ENCODE results near the gene CRAMP1. TPM values are rescaled to one million over a fixed set of nuclear protein-coding genes. Genes with fewer than 3 reads are reported as not detected.

The CRAMP1 gene
- total RNA-seq, 2 donors from 2014 or later = 29.2 to 40.0 TPM

DNA sequence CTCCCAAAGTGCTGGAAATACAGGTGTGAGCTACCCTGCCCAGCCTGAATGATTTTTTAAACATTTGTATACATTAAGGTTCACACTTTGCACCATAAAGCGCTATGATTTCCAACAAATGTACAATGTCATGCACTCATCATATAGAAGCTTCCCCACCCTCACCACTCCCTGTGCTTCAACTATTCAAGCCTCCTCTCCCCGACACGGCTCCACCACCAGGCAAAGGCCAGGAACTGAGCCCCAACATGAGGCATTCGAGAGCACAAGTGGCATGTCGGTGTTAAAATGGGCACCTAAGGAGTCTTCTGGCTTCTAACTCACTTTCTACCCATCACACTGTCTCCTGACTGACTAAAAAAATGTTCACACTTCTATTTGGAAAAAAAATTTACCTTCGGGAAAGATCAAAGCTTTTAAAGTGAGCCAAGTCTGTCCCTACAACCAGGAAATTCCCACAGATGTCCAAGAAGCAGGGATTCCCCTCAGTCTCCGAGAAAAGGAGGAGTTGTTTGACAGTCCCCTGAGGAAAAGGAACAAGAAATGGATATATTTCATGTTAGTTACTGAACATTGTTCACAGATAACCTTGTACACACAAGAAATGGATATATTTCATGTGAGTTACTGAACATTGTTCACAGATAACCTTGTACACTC is 41.0 kb upstream of the CRAMP1 start:
- no peaks in the 10 kb centered on the region for H3K27me3 ChIP-seq (ENCODE audit: control insufficient read depth, insufficient read depth, low read length, poor library complexity, severe bottlenecking)
- Mint-ChIP-seq H3K36me3 (ENCODE audit: low read depth) (peaks cover 24% of the 10 kb centered on the region), H3K27ac (no peak overlapping the region), H3K4me1 (no peaks in the 10 kb centered on the region), H3K9me3 (peaks cover 3% of the 10 kb centered on the region), H3K27me3 (ENCODE audit: insufficient read depth) (no peaks in the 10 kb centered on the region), H3K4me3 (no peak overlapping the region)
- H3K9ac ChIP-seq (ENCODE audit: extremely low read depth, low read length, poor library complexity, severe bottlenecking) = no peak overlapping the region
- no peak for DNase-seq
- TF ChIP-seq, protein P1, sequence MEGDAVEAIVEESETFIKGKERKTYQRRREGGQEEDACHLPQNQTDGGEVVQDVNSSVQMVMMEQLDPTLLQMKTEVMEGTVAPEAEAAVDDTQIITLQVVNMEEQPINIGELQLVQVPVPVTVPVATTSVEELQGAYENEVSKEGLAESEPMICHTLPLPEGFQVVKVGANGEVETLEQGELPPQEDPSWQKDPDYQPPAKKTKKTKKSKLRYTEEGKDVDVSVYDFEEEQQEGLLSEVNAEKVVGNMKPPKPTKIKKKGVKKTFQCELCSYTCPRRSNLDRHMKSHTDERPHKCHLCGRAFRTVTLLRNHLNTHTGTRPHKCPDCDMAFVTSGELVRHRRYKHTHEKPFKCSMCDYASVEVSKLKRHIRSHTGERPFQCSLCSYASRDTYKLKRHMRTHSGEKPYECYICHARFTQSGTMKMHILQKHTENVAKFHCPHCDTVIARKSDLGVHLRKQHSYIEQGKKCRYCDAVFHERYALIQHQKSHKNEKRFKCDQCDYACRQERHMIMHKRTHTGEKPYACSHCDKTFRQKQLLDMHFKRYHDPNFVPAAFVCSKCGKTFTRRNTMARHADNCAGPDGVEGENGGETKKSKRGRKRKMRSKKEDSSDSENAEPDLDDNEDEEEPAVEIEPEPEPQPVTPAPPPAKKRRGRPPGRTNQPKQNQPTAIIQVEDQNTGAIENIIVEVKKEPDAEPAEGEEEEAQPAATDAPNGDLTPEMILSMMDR (conservative IDR thresholded peaks at IDR 0.05) = no peak
- no peaks in the 10 kb centered on the region for H3K9me3 ChIP-seq (ENCODE audit: control insufficient read depth, low read length)
- no peak overlapping the region for H3K27ac ChIP-seq (ENCODE audit: low read depth, low read length)
- H3K4me1 ChIP-seq (ENCODE audit: control insufficient read depth, insufficient read depth, low read length) = no peaks in the 10 kb centered on the region
- no peaks in the 10 kb centered on the region for H3K36me3 ChIP-seq (ENCODE audit: control insufficient read depth, insufficient read depth, low read length)
- 85 to 90% methylated on average over 6 to 7 of the region's 7 CpGs for WGBS, 2 experiments (ENCODE audit: insufficient coverage in 1 of 2, insufficient read length in 1 of 2)
- no peak overlapping the region for H3K4me3 ChIP-seq (ENCODE audit: low read length)

DNA sequence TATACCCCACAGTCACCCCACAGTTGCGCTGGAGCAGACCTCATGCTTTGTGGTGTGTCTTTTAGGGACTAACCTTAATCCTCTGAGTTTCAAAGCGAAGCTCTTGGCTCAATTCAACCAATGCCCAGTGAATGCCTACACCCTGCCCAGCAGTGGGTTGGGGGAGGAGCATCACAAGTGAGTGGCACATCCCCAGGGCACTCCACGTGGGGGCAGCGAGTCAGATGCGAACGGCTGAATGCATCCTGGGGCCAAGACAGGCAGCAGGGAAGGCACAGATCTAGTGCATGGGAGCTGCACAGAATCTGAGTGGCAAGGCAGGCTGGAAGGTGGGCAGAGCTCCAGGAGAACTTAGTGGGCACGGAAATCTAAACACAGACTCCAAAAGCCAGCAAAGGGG is 39.5 kb upstream of the CRAMP1 start:
- TF ChIP-seq, protein P1 (conservative IDR thresholded peaks at IDR 0.05) = no peak
- no peaks in the 10 kb centered on the region for H3K36me3 ChIP-seq (ENCODE audit: control insufficient read depth, insufficient read depth, low read length)
- H3K4me1 ChIP-seq (ENCODE audit: control insufficient read depth, insufficient read depth, low read length) = no peaks in the 10 kb centered on the region
- Mint-ChIP-seq H3K27me3 (ENCODE audit: insufficient read depth) (no peaks in the 10 kb centered on the region), H3K4me3 (no peak overlapping the region), H3K4me1 (no peaks in the 10 kb centered on the region), H3K9me3 (peaks cover 3% of the 10 kb centered on the region), H3K36me3 (ENCODE audit: low read depth) (peaks cover 33% of the 10 kb centered on the region), H3K27ac (no peak overlapping the region)
- no peak overlapping the region for H3K9ac ChIP-seq (ENCODE audit: extremely low read depth, low read length, poor library complexity, severe bottlenecking)
- H3K27ac ChIP-seq (ENCODE audit: low read depth, low read length) = no peak overlapping the region
- 88 to 91% methylated on average over 7 of the region's 7 CpGs for WGBS, 2 experiments (ENCODE audit: insufficient coverage in 1 of 2, insufficient read length in 1 of 2)
- no peaks in the 10 kb centered on the region for H3K9me3 ChIP-seq (ENCODE audit: control insufficient read depth, low read length)
- no peaks in the 10 kb centered on the region for H3K27me3 ChIP-seq (ENCODE audit: control insufficient read depth, insufficient read depth, low read length, poor library complexity, severe bottlenecking)
- no peak overlapping the region for H3K4me3 ChIP-seq (ENCODE audit: low read length)
- DNase-seq = no peak

DNA sequence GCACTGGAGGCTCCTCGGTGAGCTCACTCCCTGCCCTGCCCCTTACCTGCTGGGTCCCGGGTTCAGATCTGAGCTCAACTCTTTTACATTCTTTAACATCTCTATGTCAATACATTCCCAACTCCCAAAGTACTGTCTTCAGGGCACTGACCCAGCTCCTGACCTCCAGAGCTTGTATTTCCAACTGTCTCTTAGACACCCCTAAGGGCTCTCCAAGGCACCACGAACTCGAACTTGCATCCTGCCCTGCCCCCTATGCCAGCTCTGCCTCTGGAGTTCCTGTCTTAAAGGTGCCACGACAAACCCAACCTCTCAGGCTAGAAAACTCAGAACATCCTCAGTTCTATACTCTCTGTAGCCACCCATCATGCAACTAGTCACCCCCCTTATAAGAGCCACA is 38.9 kb upstream of the CRAMP1 start:
- H3K36me3 Mint-ChIP-seq (ENCODE audit: low read depth) = peaks cover 31% of the 10 kb centered on the region
- Histone ChIP-seq H3K4me3 (ENCODE audit: low read length) (no peak overlapping the region), H3K4me1 (ENCODE audit: control insufficient read depth, insufficient read depth, low read length) (no peaks in the 10 kb centered on the region), H3K36me3 (ENCODE audit: control insufficient read depth, insufficient read depth, low read length) (no peaks in the 10 kb centered on the region), H3K27ac (ENCODE audit: low read depth, low read length) (no peak overlapping the region), H3K9ac (ENCODE audit: extremely low read depth, low read length, poor library complexity, severe bottlenecking) (no peak overlapping the region), H3K27me3 (ENCODE audit: control insufficient read depth, insufficient read depth, low read length, poor library complexity, severe bottlenecking) (no peaks in the 10 kb centered on the region), H3K9me3 (ENCODE audit: control insufficient read depth, low read length) (no peaks in the 10 kb centered on the region)
- no peaks in the 10 kb centered on the region for H3K27me3 Mint-ChIP-seq (ENCODE audit: insufficient read depth)
- H3K9me3 Mint-ChIP-seq = peaks cover 3% of the 10 kb centered on the region
- H3K4me1 Mint-ChIP-seq = no peaks in the 10 kb centered on the region
- H3K27ac Mint-ChIP-seq = no peak overlapping the region
- H3K4me3 Mint-ChIP-seq = no peak overlapping the region
- no peak for DNase-seq
- TF ChIP-seq, protein P1 (conservative IDR thresholded peaks at IDR 0.05) = no peak
- 87 to 100% methylated on average over 2 to 5 of the region's 5 CpGs for WGBS, 2 experiments (ENCODE audit: insufficient coverage in 1 of 2, insufficient read length in 1 of 2)
